Umbilical cord (tissue), 2 donors: ENCODE measurements around the gene EXOC3L1. TPM values are rescaled to one million over a fixed set of nuclear protein-coding genes. Genes with fewer than 3 reads are reported as not detected.

ENCODE experiments used
- DNase-seq: peaks from one replicate; pipeline ENCODE4 v3.0.0-alpha.2; 2015; ENCODE audit warnings: low spot score
- total RNA-seq: library from RNA; depleted of rRNA; stranded (reverse); fragments of >200 nt; gene quantifications from one replicate; pipeline ENCODE4 v1.2.3, GENCODE V29; 2014; ENCODE audit warnings: low replicate concordance; ENCODE audit not compliant: insufficient read depth

Gene EXOC3L1
- total RNA-seq, 1 donor from 2014 or later: 0.24 TPM

DNA sequence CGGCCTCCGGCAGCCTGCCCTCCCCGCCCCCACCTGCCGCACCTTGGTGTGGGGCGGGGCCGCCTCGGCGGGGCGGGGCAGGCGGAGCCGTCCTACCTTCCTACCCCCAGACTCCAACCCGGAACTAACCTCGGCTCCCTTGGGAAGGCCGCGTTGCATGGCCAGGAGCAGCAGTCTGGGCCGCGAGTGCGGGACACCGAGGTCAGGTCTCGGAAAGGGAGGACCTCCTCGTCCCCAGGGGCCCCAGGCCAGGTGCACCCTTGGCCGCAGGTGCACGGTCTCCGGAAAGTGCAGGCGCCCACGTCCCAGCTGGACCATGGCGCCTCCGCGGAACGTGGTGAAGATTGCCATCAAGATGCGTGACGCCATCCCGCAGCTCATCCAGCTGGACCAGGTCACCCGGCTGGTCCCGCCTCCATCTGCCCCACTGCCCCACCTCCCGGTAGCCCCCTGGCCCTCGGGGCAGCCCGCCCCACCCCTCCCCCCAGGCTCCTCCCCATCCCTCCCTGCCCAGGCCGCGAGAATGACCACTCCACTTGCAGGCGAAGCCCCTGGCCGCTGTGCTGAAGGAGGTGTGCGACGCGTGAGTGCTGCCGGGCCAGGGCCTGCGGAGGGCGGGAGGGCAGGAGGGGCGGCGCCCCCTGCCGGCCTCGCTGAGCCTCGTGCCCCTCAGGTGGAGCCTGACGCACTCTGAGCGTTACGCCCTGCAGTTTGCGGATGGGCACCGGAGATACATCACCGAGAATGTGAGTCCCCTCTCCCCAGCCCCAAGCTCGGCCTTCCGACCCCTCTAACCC is 9.3 kb upstream of the EXOC3L1 start, which contains the start of gene ELMO3:
Gene ELMO3, plus strand, starts transcription at position 121 of the 797 bp plus-strand sequence. Its CDS starts 196 bp downstream, at position 317.
- DNase-seq: no peak

DNA sequence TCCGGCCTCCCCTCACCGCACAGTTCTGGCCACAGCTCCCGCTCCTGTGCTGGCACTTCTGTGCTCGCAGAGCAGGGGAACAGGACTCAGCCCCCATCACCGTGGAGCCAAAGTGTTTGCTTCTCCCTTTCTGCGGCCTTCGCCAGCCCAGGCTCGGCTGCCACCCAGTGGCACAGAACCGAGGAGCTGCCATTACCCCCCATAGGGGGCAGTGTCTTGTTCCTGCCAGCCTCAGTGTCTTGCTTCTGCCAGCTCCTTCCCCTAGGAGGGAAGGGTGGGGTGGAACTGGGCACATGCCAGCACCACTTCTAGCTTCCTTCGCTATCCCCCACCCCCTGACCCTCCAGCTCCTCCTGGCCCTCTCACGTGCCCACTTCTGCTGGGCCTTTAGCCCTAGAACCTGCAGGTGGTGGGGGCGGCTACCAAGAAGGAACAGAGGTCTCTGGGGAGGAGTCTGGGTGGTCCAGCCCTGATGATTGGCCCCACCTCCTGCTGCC is 8.3 kb upstream of the EXOC3L1 start:
- DNase-seq: no peak

DNA sequence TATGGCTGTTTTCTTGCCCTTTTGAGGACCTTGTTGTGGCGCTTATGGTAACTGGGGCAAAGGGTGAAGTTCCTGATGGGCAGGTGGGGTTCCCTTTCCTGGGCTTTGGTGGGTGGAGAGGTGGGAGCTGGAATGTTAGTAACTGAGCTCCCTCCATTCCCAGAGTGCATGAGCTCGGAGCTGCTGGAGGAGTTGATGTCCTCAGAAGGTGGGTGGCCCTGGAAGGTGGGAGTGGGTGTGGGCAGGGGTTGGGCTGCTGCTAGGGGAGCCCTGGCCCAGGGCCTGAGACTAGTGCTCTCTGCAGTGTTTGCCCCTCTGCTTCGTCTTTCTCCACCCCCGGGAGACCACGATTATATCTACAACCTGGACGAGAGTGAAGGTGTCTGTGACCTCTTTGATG is 7.8 kb upstream of the EXOC3L1 start:
- no peak for DNase-seq

DNA sequence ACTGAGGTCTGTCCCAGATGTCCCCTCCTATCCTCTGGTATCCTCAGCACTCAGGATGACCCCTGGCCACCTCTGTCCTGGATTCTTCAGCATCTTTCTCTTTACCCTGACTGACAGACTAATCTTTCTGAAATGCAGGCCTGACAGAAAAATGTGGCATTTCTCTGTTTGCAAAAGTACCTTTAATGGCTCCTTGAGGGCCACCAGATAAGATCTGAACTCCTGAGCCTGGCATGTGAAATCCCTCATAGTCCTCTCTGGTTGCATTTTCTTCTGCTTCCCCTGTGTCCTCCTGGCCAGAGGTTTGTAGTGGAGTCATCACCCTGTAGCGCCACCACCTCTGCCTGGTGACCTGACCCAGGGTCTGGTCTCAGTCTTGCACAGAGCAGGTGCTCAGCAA is 6.9 kb upstream of the EXOC3L1 start:
- no peak for DNase-seq

DNA sequence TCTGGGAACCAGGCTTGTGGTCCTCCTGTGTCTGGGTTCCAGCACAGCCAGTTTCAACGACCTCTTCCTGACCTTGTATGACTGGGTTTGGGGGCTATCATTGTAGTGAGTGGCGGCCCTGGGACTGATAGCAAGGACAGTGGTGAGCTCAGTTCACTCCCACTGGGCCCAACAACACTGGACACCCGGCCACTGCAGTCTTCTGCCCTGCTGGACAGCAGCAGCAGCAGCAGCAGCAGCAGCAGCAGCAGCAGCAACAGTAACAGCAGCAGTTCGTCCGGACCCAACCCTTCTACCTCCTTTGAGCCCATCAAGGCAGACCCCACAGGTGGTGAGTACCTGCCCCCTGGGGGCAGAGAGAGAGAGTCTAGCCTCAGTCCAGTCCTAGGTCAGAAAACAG is 5.7 kb upstream of the EXOC3L1 start:
- no peak for DNase-seq

DNA sequence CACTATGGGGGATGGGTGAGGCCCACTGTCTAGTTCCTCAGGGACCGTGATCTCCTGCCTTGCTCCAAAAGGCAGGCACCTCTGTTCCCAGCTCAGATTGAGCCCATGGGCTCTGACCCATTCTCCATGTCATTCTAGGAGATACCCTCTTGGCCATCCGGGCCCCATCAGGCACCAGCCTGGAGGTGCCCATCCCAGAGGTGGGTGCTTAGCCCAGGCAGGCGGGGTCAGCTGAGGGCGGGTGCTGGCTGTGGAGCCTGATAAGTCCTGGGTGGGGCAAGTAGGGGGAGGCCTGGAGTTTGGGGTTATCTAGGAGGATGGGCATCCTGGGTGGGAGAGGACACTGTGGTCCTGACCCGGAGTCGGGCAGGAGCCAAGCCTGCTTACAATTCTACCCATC is 4.3 kb upstream of the EXOC3L1 start:
- DNase-seq: no peak

DNA sequence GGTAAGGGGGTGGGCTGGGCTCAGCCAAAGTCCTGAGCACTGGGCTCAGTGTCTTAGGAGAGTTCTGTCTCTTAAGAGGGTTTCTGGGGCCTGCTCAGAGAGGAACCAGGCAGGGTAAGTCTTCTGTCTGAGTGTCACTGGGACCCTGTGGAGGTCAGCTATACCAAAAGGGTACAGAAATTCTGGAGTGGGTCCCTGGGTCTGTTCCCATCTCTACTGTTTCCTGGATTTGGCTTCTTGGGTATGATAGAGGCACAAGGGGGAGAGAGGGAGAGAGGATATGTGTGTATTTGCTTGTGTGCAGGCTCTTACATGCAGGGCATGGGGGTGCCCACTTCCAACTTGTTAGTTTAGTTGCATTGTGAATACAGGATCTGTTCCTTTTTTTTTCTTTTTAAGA is 3.6 kb upstream of the EXOC3L1 start:
- no peak for DNase-seq

DNA sequence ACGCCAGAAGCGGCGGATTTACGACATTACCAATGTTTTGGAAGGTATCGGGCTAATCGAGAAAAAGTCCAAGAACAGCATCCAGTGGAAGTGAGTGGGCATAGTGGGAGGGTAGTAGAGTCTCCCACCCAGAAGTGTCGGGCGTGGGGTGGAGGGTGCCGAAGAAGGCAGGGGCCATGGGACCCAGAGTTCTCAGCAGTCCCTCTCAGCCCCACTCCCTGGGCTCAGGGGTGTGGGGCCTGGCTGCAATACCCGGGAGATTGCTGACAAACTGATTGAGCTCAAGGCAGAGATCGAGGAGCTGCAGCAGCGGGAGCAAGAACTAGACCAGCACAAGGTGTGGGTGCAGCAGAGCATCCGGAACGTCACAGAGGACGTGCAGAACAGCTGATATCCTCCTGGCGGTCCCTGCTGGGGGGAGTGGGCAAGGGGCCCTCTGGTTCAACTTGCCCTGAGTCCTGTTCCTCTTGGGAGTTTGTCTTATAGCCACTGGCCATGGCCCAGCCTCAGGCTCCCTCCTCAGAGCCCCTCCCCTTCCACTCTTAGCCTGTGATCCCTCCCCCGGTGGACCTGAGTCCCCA is 2.9 kb upstream of the EXOC3L1 start:
- no peak for DNase-seq

DNA sequence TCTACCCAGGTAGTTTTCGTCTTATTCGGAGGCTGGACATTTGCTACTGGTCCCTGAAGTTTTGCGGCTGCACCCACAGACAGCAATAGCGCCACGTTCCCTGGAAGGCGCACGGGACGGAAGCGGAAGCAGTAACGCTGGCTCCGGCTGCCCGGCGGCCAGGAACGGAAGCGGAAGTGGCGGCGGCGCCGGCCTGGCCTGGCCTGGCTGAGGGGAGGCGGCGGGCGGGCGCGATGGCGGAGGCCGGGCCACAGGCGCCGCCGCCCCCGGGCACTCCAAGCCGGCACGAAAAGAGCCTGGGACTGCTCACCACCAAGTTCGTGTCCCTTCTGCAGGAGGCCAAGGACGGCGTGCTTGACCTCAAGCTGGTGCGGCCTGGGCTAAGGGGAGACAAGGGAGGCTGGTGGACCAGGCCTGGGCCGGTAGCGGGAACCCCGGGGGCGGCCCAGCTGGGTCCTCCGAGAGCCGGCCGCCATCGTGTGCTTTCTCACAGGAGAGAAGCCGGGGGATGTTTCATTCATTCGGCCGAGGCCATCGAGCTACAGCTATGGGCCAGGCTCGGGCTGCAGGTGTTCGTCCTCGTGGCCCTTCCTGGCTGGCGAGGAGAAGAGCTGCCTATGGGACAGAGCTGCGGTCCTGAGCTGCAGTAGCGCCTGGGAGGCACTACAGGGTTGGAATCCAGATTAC is 2.2 kb upstream of the EXOC3L1 start, which contains the start of gene E2F4:
Gene E2F4, plus strand, starts transcription at position 161 of the 687 bp plus-strand sequence. Its CDS starts 73 bp downstream, at position 234.
- peak; percentile 90 for DNase-seq

DNA sequence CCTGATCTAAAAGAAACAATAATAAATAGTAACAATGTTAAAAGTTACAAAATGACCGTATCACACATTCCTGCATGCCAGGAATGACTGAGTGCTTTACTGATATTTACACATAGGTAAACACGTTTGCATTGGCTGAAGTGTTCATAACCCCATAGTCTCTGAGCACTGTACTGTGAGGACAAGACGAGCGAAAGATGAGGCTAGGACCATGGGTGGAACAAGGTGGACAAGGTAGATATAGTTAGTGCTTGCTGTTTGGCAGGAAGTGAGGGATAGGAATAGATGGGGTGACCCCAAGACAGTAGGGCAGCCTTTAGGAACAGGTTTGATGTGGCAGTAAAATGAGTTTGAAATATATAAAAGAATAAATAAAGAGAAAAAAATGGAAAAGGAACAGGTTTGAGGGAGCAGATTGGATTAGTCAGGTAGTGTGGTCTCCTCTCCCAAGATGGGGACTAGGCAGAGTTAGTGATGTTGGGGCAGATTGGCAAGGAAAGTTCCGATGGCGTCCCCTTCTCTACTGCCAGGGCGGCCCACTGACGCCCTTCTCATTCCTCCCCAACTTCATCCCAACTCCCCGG is 1.6 kb upstream of the EXOC3L1 start:
- DNase-seq: no peak

DNA sequence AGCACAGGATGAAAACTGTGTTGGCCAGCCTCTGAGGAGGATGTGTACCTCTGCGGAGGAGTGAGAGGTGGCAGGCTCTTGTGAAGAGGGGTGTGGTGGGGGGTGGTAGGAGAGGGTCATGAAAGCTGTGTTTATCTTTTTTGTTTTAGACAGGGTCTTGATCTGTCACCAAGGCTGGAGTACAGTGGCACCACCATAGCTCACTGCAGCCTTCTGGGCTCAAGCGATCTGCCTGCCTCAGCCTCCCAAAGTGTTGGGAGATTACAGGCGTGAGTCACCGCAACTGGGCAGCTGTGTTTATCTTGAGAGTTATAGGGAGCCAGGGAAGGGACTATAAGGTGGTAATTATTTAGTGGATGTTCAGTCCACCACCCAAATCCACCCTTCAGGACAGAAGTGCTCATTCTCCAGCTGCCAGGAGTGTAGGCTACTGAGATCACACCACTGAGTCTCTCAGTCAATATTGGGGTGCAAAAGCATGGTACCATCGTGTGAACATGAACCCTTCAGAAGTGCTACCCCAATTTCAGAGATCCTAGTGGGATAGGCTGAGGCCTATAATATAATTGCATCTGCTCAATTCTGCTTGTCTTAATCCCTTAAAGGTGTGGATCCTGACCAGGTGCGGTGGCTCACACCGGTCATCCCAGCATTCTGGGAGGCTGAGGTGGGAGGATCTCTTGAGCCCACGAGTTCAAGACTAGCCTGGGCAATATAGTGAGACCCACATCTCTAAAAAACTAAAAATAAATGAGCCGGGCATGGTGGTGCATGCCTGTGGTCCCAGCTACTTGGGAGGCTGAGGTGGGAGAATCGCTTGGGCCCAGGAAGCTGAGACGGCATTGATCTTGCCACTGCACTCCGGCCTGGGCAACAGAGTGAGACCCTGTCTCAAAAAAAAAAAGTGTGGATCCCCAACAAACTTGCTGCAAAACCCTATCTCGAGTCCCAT is 788 bp upstream of the EXOC3L1 start:
- DNase-seq: no peak

DNA sequence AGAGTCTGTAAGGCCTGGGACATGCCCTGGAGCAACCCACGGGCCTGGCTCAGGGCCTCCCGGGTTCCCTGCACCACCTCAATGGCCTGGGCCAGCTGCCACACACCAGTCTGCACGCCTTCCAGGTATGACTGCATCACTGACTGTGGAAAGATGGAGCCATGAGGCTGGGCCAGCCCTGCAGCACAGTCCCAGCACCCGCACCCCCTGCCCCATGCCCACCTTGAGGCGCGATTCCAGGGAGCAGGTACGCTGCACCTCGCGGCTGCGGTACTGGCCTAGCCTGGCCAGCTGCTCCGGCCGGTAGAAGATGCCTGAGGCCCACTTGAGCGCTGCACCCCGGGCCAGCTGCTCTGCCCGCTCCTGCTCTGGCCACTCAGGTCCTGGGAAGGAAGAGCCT is 1.1 kb downstream of the EXOC3L1 start:
- no peak for DNase-seq

DNA sequence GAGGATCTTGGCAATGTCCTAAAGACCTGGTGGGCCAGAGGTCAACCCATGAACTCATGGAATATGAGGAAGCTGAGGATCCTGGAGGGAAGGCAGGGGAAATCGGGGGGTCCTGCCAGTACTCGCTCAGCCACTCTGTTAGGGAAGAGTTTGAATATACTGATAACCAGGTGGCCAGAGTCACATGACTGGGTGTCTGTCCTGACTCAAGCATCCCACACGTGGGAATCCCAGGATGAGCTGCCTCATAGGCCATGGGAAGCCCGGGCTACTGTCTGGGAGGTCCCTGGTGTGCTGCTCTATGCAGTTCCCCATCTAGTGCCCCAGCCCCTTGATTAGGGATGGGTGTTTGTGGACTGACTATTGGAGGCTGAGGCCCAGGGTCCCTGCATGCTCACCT is 1.6 kb downstream of the EXOC3L1 start:
- no peak for DNase-seq

DNA sequence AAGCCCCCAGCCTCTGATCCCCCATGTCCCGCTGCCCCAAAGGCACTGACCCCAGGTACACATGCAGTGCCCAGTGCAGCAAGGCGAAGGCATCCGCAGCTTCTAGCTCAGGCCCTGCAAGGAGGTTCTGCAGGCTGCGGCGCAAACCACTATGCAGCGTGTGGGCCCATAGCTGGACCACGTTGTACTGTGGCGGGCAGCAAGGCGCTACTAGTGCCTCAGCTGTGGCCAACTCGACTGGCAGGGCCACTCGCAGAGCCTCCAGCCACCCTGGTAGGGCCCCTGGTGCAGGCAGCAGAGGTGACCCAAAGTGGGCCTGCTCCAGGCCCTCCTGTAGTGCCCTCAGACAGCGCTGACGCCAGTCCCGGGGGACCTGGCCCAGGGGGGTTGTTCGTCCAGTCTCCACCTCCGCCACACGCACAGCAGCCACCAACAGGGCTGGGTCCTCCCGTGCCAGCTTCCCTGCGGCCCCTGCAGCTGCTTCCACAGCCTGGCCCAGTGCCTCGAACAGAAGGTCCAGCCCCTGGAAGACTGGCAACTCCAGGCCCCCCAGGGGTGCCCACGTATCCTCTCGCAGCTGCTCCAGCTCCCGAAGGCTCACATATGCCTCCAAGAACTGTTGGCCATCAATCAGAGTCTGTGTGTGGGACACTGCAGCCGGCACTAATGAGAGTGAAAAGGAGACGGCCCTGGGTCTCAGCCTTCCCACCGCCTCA is 2.6 kb downstream of the EXOC3L1 start:
- DNase-seq: no peak

DNA sequence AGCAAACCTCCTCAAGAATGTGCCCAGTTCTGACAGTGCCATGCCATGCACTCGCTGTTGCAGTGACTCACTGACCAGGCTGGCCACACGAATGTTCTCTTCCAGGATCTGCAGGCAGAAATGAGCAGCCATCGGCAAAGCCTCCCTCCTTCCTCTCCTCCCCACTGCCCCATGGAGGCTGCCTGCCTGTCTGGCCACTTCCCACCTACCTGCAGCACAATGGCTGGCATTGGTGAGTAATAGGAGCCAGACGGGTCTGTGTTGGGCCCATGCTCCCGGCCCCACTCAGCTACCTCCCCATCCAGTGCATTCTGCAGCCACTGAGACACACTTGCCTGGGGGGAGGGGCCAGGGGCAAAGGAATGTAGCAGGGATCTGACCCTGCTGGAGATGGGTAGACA is 3.4 kb downstream of the EXOC3L1 start:
- no peak for DNase-seq

DNA sequence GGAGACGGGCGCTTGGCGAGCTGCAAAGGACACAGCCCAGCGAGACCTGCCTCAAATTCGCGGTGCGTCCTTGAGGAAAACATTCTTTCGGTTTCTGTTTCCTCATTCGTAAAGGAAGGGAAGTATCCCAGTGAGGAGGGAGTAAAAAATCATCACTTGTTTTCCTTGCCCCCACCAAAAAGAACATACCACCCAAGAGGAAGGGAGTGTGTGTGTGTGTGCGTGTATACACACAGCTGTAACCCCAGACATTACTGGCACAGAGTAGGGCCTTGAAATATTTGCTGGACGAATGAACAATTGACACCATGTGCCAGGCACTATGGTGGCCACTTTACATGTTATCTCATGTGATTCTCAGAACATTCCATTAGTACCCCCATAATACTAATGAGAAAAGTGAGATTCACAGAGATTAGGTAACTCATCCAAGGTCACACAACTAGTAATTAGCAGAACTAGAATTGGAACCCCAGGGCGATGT is 4.2 kb downstream of the EXOC3L1 start:
- DNase-seq: no peak

DNA sequence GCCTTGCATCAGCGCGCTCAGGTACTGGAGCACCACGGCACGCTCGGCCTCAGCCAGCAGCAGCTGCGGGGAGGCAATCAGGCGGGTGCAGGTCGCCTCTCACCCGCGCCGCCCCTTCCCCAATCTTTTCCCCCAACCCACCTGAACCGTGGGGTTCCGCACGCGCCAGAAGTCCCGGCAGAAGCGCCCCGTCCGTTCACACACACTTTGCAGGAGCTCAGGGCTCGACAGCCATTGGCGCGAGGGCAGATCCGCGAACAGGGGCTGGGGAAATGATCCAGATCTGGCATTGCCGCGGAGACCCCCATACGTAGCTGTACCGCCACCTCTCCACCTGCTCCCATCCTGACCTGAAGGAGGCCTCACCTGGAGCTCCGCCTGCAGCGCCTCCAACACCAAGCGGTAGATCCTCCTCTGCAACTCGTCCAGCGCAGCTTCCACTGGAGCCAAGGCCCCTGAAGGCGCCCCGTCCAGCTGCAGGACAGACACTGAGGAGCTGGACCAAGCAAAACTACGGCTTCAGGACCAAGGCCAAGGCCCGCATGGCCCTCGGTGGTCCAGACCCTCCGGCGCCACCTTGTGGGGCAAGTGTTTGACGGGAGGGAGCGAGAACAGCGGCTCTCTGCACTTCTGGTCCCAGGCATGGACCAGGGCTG is 4.8 kb downstream of the EXOC3L1 start:
- peak; percentile 88 for DNase-seq

DNA sequence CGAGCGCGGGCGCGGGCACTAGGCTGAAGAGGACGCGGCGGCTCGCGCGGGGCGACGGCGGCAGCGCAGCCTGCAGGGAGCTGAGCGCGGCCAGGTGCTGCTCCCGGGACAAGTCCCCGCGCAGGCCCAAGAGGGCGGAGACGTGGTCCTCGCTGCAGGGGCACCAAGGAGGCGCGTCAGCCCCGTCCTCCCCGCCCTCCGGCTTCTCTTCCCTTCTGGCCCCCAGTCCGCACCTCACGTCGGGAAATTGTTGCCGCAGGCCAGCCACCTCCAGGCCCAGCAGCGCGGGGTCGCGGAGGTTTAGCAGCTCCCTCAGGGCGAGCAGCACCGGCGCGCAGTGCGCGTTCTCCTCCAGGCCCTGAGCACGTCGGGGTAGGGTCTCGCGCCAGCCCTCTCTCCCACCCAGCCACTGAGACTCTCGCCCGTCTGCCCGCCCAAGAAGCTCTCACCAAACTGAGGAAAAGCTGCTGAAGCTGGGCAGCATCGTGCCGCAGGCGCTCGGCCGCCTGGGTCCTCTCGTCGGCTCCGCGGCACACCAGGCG is 5.4 kb downstream of the EXOC3L1 start:
- DNase-seq: no peak
